ENCODE data around the gene CFAP20DC. TPM values are rescaled to one million over a fixed set of nuclear protein-coding genes. Genes with fewer than 3 reads are reported as not detected.
A peak's percentile ranks its signal among the peaks of the same experiment; 100 is the strongest.
"Not testable (repeated sequence)": the region's sequence is repeated elsewhere in the genome, so short reads cannot be mapped to it uniquely, and the experiment has no call there.

CFAP20DC gene
- total RNA-seq, 2 donors from 2014 or later = 0.33 to 1.0 TPM

- H3K4me3 ChIP-seq = no peak overlapping the region
- DNase-seq (no peak), ATAC-seq (no peak)
- H3K4me1 ChIP-seq = no peaks in the 10 kb centered on the region
- H3K27me3 ChIP-seq = no peaks in the 10 kb centered on the region
- TF ChIP-seq, protein P1, sequence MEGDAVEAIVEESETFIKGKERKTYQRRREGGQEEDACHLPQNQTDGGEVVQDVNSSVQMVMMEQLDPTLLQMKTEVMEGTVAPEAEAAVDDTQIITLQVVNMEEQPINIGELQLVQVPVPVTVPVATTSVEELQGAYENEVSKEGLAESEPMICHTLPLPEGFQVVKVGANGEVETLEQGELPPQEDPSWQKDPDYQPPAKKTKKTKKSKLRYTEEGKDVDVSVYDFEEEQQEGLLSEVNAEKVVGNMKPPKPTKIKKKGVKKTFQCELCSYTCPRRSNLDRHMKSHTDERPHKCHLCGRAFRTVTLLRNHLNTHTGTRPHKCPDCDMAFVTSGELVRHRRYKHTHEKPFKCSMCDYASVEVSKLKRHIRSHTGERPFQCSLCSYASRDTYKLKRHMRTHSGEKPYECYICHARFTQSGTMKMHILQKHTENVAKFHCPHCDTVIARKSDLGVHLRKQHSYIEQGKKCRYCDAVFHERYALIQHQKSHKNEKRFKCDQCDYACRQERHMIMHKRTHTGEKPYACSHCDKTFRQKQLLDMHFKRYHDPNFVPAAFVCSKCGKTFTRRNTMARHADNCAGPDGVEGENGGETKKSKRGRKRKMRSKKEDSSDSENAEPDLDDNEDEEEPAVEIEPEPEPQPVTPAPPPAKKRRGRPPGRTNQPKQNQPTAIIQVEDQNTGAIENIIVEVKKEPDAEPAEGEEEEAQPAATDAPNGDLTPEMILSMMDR (IDR thresholded peaks at IDR 0.05) = no peak
- no peak for TF ChIP-seq POLR2A (IDR thresholded peaks at IDR 0.05)
- WGBS, 2 donors = 80 to 81% methylated on average over 3 of the region's 3 CpGs
- intact Hi-C loops (cut with DNase I) = no loop called here
- no peak overlapping the region for H3K27ac ChIP-seq
- H3K36me3 ChIP-seq (replicated peaks in 1 of 2; ENCODE audit: insufficient read depth in 1 of 2, low read depth in 2 of 2) = no peaks in the 10 kb centered on the region
- no peaks in the 10 kb centered on the region for H3K9me3 ChIP-seq
Measured at GRCh38 chr3:58713715-58714401, 336.0 kb downstream of the CFAP20DC start.

DNA sequence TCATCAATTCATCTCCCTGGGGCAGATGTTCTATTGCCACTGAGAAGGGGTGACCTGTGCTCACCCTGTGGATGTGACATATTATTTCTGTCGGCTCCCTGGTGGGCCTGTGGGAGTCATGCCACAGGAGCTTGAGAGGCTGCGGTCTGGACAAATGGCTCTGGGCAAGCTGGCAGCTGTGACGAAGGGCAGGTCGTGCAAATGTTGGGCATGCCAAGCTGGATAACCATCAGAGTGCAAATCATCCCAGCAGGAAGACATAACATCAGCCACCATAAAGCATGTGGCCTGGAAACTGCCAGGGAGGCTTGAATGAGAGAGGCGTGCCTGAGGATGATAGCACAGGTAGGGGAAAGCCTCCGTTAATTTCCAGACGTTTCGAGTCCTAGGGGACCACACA lies 338.0 kb downstream of the CFAP20DC start:
- intact Hi-C loops (cut with DNase I) = no loop called here
- Histone ChIP-seq H3K36me3 (replicated peaks in 1 of 2; ENCODE audit: insufficient read depth in 1 of 2, low read depth in 2 of 2) (no peaks in the 10 kb centered on the region), H3K4me3 (no peak overlapping the region), H3K27me3 (no peaks in the 10 kb centered on the region), H3K9me3 (no peaks in the 10 kb centered on the region), H3K27ac (no peak overlapping the region), H3K4me1 (peaks cover 5% of the 10 kb centered on the region)
- no peak for TF ChIP-seq POLR2A (IDR thresholded peaks at IDR 0.05)
- TF ChIP-seq, protein P1 (IDR thresholded peaks at IDR 0.05) = no peak
- 74 to 79% methylated on average over 8 of the region's 8 CpGs for WGBS, 2 donors
- ATAC-seq = no peak
- no peak for DNase-seq

- H3K27ac ChIP-seq = not testable (repeated sequence)
- WGBS, 2 donors = 78 to 83% methylated on average over 3 of the region's 3 CpGs
Measured at GRCh38 chr3:58708983-58709382, 340.8 kb downstream of the CFAP20DC start.

GRCh38 chr3:58708116-58708791 lies 341.6 kb downstream of the CFAP20DC start:
- no peak for TF ChIP-seq POLR2A (IDR thresholded peaks at IDR 0.05)
- TF ChIP-seq, protein P1 (IDR thresholded peaks at IDR 0.05) = no peak
- no peak overlapping the region for H3K4me3 ChIP-seq
- peak overlapping the region in 1 of 4 donors; percentile 37 for H3K27ac ChIP-seq
- H3K27me3 ChIP-seq = no peaks in the 10 kb centered on the region
- ATAC-seq (no peak), DNase-seq (no peak)
- H3K9me3 ChIP-seq = no peaks in the 10 kb centered on the region
- WGBS, 2 donors = 75 to 84% methylated on average over 3 of the region's 3 CpGs
- H3K36me3 ChIP-seq (replicated peaks in 1 of 2; ENCODE audit: insufficient read depth in 1 of 2, low read depth in 2 of 2) = no peaks in the 10 kb centered on the region
- peaks cover 5% of the 10 kb centered on the region for H3K4me1 ChIP-seq
- intact Hi-C loops (cut with DNase I) = no loop called here

More at GRCh38 chr3:58708983-58709382, 340.8 kb downstream of the CFAP20DC start:
- H3K27me3 ChIP-seq; intact Hi-C loops (cut with DNase I); H3K36me3 ChIP-seq (replicated peaks in 1 of 2; ENCODE audit: insufficient read depth in 1 of 2, low read depth in 2 of 2); H3K4me1 ChIP-seq; ATAC-seq; DNase-seq; H3K4me3 ChIP-seq; H3K9me3 ChIP-seq: not testable (repeated sequence)

GRCh38 chr3:58707390-58707930 lies 342.4 kb downstream of the CFAP20DC start:
- Histone ChIP-seq H3K27me3 (no peaks in the 10 kb centered on the region), H3K4me3 (no peak overlapping the region), H3K27ac (peak overlapping the region in 2 of 4 donors; percentile 5 to 29), H3K9me3 (no peaks in the 10 kb centered on the region), H3K36me3 (replicated peaks in 1 of 2; ENCODE audit: insufficient read depth in 1 of 2, low read depth in 2 of 2) (no peaks in the 10 kb centered on the region), H3K4me1 (peaks cover 5% of the 10 kb centered on the region)
- ATAC-seq (peak; percentile 24), DNase-seq (no peak)
- no peak for TF ChIP-seq POLR2A (IDR thresholded peaks at IDR 0.05)
- TF ChIP-seq, protein P1 (IDR thresholded peaks at IDR 0.05) = no peak
- 49 to 56% methylated on average over 3 of the region's 3 CpGs for WGBS, 2 donors
- intact Hi-C loops (cut with DNase I) = no loop called here
